Activated naive CD8-positive, alpha-beta T cell treated with anti-CD3 and anti-CD28 coated beads for 36 hours (primary cell): ENCODE measurements around the gene ARHGAP19. TPM values are rescaled to one million over a fixed set of nuclear protein-coding genes. Genes with fewer than 3 reads are reported as not detected.

Source experiments
- total RNA-seq, 2 experiments: library from RNA; stranded (reverse); gene quantifications; one replicate each; pipeline ENCODE4 v1.2.3, GENCODE V29; 2021

Gene ARHGAP19
- total RNA-seq, 2 experiments from 2014 or later: 36.1 to 42.9 TPM

Other genes starting within 250 kb of the ARHGAP19 start
- gene SLIT1, start 106.7 kb downstream of the ARHGAP19 start, total RNA-seq: under 1 TPM; 0.08 to 0.27 TPM
- 1 to 10 TPM; 2.7 to 3.2 TPM for gene FRAT1, start 26.6 kb upstream of the ARHGAP19 start, total RNA-seq
- gene FRAT2, start 42.1 kb upstream of the ARHGAP19 start, total RNA-seq: 1 to 10 TPM; 8.8 to 9.5 TPM
- gene RRP12, start 108.7 kb upstream of the ARHGAP19 start, total RNA-seq: 10 to 100 TPM; 82.2 to 88.4 TPM
- 100 to 1,000 TPM; 933 to 982 TPM for gene PGAM1, start 133.6 kb upstream of the ARHGAP19 start, total RNA-seq
- 10 to 100 TPM; 48.4 to 53.7 TPM for gene EXOSC1, start 153.4 kb upstream of the ARHGAP19 start, total RNA-seq
- gene ZDHHC16, start 153.5 kb upstream of the ARHGAP19 start, total RNA-seq: 10 to 100 TPM; 37.5 to 42.2 TPM
- gene MMS19, start 205.8 kb upstream of the ARHGAP19 start, total RNA-seq: 10 to 100 TPM; 96.2 to 97.0 TPM
- gene UBTD1, start 206.3 kb upstream of the ARHGAP19 start, total RNA-seq: 1 to 10 TPM in 1 of 2 experiments, under 1 TPM in 1; 0.99 to 1.3 TPM